OCI-LY1 (cell line): Measurements from ENCODE around the gene LHFPL2.

ENCODE experiments used
- H2AFZ ChIP-seq: fragments of 200-600 bp; sonication (generic), shearing (Covaris generic); 2 replicates; pipeline ENCODE4 v1.6.0; 2014; ENCODE audit warnings: antibody characterized with exemption, mild to moderate bottlenecking, low read length
- H3F3A ChIP-seq: fragments of 200-600 bp; sonication (generic), shearing (Covaris generic); 2 replicates; pipeline ENCODE4 v1.6.0; 2014; ENCODE audit warnings: mild to moderate bottlenecking, antibody characterized with exemption, low read length, moderate library complexity; ENCODE audit not compliant: insufficient read depth
- H3K27ac ChIP-seq: fragments of 200-600 bp; sonication (generic); 2 replicates; pipeline ENCODE4 v1.5.1; 2014; ENCODE audit warnings: low read length, mixed run types, mild to moderate bottlenecking, low read depth; ENCODE audit not compliant: poor library complexity, severe bottlenecking
- H3K27me3 ChIP-seq: fragments of 200-600 bp; sonication (generic); 2 replicates; pipeline ENCODE4 v1.6.0; 2014; ENCODE audit warnings: antibody characterized with exemption, mild to moderate bottlenecking, low read length, moderate library complexity; ENCODE audit not compliant: insufficient read depth
- H3K36me3 ChIP-seq: fragments of 200-600 bp; sonication (generic); 2 replicates; pipeline ENCODE4 v1.6.1; 2014; ENCODE audit warnings: mild to moderate bottlenecking, antibody characterized with exemption, low read length, moderate library complexity, mixed read lengths; ENCODE audit not compliant: insufficient read depth
- H3K4me1 ChIP-seq: fragments of 200-600 bp; sonication (generic); 2 replicates; pipeline ENCODE4 v1.5.1; 2014; ENCODE audit warnings: mild to moderate bottlenecking, low read length, moderate library complexity; ENCODE audit not compliant: insufficient read depth, severe bottlenecking
- H3K4me2 ChIP-seq: fragments of 200-600 bp; sonication (generic), shearing (Covaris generic); 2 replicates; pipeline ENCODE4 v1.6.1; 2014; ENCODE audit warnings: low read length
- H3K4me3 ChIP-seq: fragments of 200-600 bp; sonication (generic); 2 replicates; pipeline ENCODE4 v1.5.1; 2014; ENCODE audit warnings: low read length, low read depth, mild to moderate bottlenecking, mixed read lengths; ENCODE audit not compliant: poor library complexity, severe bottlenecking
- H3K79me2 ChIP-seq: fragments of 200-600 bp; shearing (Covaris generic); 2 replicates; pipeline ENCODE4 v1.6.1; 2016; ENCODE audit warnings: mixed run types, low read length, mixed read lengths; ENCODE audit not compliant: insufficient read depth
- H3K9ac ChIP-seq: fragments of 200-600 bp; sonication (generic), shearing (Covaris generic); 2 replicates; pipeline ENCODE4 v1.6.1; 2014; ENCODE audit warnings: mild to moderate bottlenecking, low read length, mixed read lengths
- H3K9me2 ChIP-seq: fragments of 200-600 bp; sonication (generic), shearing (Covaris generic); 2 replicates; pipeline ENCODE4 v1.6.1; 2014; ENCODE audit warnings: low read depth, mild to moderate bottlenecking, low read length, mixed read lengths
- H3K9me3 ChIP-seq: fragments of 200-600 bp; shearing (Covaris generic); 2 replicates; pipeline ENCODE4 v1.6.1; 2014; ENCODE audit warnings: low read length, mixed read lengths
- H4K20me1 ChIP-seq: fragments of 200-600 bp; sonication (generic), shearing (Covaris generic); 2 replicates; pipeline ENCODE4 v1.6.0; 2016; ENCODE audit warnings: mild to moderate bottlenecking, low read length; ENCODE audit not compliant: insufficient read depth
- EZH2 ChIP-seq: fragments of 200-600 bp; sonication (generic), shearing (Covaris generic); IDR thresholded peaks from 2 replicates; pipeline ENCODE4 v1.8.0; 2017; ENCODE audit warnings: borderline replicate concordance, mixed run types, mild to moderate bottlenecking, antibody characterized with exemption, low read length, moderate library complexity, mixed read lengths
- TF ChIP-seq, protein P1 (sequence below): fragments of 200-600 bp; sonication (generic), shearing (Covaris generic); IDR thresholded peaks from 2 replicates; pipeline ENCODE4 v1.5.1; 2017; ENCODE audit warnings: mild to moderate bottlenecking, antibody characterized with exemption, low read length, moderate library complexity, mixed read lengths

The LHFPL2 gene

DNA sequence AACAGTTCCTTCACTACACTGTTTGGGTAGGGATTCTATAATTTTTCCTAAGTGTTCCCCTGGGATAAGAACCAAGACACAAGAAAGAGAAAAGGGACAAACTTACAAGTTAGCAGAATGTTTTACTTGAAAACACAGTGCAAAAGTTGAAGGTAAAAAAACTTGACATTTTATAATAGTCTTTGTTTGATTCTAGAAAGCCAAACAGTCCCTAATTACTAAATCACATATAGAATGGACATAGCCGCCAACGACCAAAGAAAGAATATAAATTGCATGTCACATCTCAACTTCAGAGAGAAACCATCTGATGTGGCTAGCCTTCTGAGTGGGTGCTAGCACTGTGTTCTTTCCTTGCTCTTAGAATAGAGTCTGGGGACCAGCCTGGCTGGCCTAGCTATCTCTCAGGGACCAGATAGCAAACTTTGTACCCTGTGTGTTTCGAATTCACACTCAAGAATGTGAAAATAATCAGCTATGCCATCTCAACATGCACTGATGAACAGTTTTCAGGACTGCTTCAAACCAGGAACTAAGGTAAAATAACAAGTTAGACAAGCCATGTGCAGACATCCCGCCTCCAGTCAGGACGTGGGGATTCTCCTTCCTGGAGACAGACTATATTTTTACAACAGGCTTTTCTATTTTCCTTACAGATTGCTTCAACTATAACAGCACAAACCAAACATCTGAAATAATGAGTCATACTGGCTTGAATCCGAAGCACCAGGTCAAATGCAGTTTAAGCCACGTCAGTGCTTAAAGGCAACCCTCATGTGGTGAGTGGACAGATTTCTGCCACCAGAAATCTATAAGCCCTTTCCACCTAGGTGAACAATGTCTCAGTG is 53.7 kb downstream of the LHFPL2 start:
- no peaks in the 10 kb centered on the region for H3K27me3 ChIP-seq
- no peaks in the 10 kb centered on the region for H3K9me3 ChIP-seq
- H3F3A ChIP-seq: no peaks in the 10 kb centered on the region
- H3K4me2 ChIP-seq: no peak overlapping the region
- H3K9ac ChIP-seq: no peak overlapping the region; the same call in 1 of the 2 replicates
- peaks cover 20% of the 10 kb centered on the region; the same call in 1 of the 2 replicates for H3K36me3 ChIP-seq
- peaks cover 3% of the 10 kb centered on the region; the same call in 1 of the 2 replicates for H3K79me2 ChIP-seq
- H3K27ac ChIP-seq: peak overlapping the region; percentile 8
- no peaks in the 10 kb centered on the region for H4K20me1 ChIP-seq
- no peak overlapping the region for H2AFZ ChIP-seq
- TF ChIP-seq, protein P1, sequence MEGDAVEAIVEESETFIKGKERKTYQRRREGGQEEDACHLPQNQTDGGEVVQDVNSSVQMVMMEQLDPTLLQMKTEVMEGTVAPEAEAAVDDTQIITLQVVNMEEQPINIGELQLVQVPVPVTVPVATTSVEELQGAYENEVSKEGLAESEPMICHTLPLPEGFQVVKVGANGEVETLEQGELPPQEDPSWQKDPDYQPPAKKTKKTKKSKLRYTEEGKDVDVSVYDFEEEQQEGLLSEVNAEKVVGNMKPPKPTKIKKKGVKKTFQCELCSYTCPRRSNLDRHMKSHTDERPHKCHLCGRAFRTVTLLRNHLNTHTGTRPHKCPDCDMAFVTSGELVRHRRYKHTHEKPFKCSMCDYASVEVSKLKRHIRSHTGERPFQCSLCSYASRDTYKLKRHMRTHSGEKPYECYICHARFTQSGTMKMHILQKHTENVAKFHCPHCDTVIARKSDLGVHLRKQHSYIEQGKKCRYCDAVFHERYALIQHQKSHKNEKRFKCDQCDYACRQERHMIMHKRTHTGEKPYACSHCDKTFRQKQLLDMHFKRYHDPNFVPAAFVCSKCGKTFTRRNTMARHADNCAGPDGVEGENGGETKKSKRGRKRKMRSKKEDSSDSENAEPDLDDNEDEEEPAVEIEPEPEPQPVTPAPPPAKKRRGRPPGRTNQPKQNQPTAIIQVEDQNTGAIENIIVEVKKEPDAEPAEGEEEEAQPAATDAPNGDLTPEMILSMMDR: no peak
- no peak for TF ChIP-seq EZH2
- no peaks in the 10 kb centered on the region for H3K9me2 ChIP-seq
- peaks cover 37% of the 10 kb centered on the region for H3K4me1 ChIP-seq
- H3K4me3 ChIP-seq: no peak overlapping the region

DNA sequence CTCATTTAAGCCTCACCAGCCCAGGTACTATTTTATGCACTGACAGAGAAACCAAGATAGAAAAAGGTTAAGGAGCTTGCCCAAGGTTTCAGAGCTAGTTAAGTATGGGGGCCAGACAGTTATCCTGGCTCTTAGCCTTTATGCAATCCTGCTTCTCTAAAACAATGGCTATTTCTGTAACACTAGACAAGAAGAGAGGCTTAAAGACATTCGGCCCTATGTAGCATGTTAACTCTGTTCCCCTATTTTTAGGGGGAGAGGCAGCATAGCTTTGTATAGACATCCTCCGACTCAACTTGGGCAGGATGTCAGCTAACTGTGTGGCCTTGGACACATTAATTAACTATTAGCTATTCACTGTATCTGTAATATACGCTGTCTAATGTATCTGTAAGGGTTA is 54.6 kb downstream of the LHFPL2 start:
- Histone ChIP-seq H3K9me3 (no peaks in the 10 kb centered on the region), H2AFZ (no peak overlapping the region), H3K4me3 (no peak overlapping the region), H3K4me2 (no peak overlapping the region), H3K9ac (no peak overlapping the region), H4K20me1 (no peaks in the 10 kb centered on the region), H3K9me2 (no peaks in the 10 kb centered on the region), H3F3A (no peaks in the 10 kb centered on the region), H3K4me1 (peaks cover 37% of the 10 kb centered on the region), H3K79me2 (no peaks in the 10 kb centered on the region), H3K36me3 (peaks cover 23% of the 10 kb centered on the region; the same call in 1 of the 2 replicates), H3K27me3 (no peaks in the 10 kb centered on the region), H3K27ac (no peak overlapping the region)
- TF ChIP-seq, protein P1: no peak
- no peak for TF ChIP-seq EZH2

DNA sequence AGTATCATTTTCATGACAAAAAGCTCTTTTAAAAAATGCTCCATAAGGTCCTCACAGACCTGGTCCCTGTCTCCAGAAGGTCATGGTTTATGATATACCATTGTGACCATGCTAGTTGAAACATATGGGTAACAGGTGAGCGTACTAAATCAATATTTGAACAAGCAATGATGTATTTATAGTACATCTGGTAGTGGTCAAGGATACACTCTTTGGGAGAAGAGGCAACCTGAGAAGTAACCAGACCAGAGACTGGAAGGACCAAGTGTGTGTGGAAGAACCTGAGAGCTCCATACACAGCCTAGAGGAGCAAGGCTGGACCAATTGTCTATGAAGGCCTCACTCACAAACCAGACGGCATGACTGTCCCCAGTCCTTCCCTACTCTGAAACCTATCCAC is 55.1 kb downstream of the LHFPL2 start:
- no peaks in the 10 kb centered on the region for H4K20me1 ChIP-seq
- H3K9ac ChIP-seq: no peak overlapping the region
- H3F3A ChIP-seq: no peaks in the 10 kb centered on the region
- no peaks in the 10 kb centered on the region for H3K27me3 ChIP-seq
- H3K36me3 ChIP-seq: peaks cover 27% of the 10 kb centered on the region; the same call in 1 of the 2 replicates
- H3K27ac ChIP-seq: no peak overlapping the region
- no peaks in the 10 kb centered on the region for H3K79me2 ChIP-seq
- H3K9me3 ChIP-seq: no peaks in the 10 kb centered on the region
- no peaks in the 10 kb centered on the region for H3K9me2 ChIP-seq
- TF ChIP-seq EZH2: no peak
- TF ChIP-seq, protein P1: no peak
- H3K4me3 ChIP-seq: no peak overlapping the region
- H3K4me1 ChIP-seq: peaks cover 37% of the 10 kb centered on the region
- no peak overlapping the region for H2AFZ ChIP-seq
- peak overlapping the region; percentile 14; the same call in 1 of the 2 replicates for H3K4me2 ChIP-seq
